ENCODE measurements around the gene ERF.

GRCh38 chr19:42253245-42254088 is 1.5 kb downstream of the ERF start:
- TF ChIP-seq CTCF (IDR thresholded peaks at IDR 0.05 in 2 of 3, conservative IDR thresholded peaks at IDR 0.05 in 1 of 3; ENCODE audit: control insufficient read depth in 2 of 3, extremely low read depth in 1 of 3, insufficient read depth in 1 of 3, low read depth in 3 of 3, low read length in 3 of 3) (no peak), SPI1 (IDR thresholded peaks at IDR 0.05; ENCODE audit: borderline replicate concordance, insufficient read depth, low read depth, low read length) (peak; percentile 88), MAX (IDR thresholded peaks at IDR 0.05; ENCODE audit: low read depth, low read length) (no peak), POLR2A (IDR thresholded peaks at IDR 0.05; ENCODE audit: low read depth, low read length) (peak; percentile 69)
